K562 (cell line): ENCODE measurements around the gene OR10G7. TPM values are rescaled to one million over a fixed set of nuclear protein-coding genes. Genes with fewer than 3 reads are reported as not detected.

Experiments used
- ARHGAP35 ChIP-seq: fragments of 450-650 bp; IDR thresholded peaks from 2 replicates; pipeline ENCODE4 v1.6.1; 2018; ENCODE audit not compliant: partially characterized antibody
- BRCA1 ChIP-seq, 2 experiments: fragments of 450-650 bp in 1 of 2; sonication (generic) in 1 of 2; formaldehyde crosslinking in 1 of 2; IDR thresholded peaks; 2 replicates each; pipeline versions ENCODE4 v1.5.0 to v1.6.1; 2017 to 2020; ENCODE audit warnings: mild to moderate bottlenecking in 1 of 2, missing genetic modification reagents in 1 of 2
- CBX1 ChIP-seq: sonication (generic); IDR thresholded peaks from 2 replicates; pipeline ENCODE4 v1.6.1; 2016; ENCODE audit warnings: antibody characterized with exemption, low read depth, mild to moderate bottlenecking
- CEBPB ChIP-seq: fragments of 450-650 bp; IDR thresholded peaks from 2 replicates; pipeline ENCODE4 v1.6.1; 2016; ENCODE audit warnings: missing genetic modification characterization, missing compliant biosample characterization
- CSDE1 ChIP-seq, 2 experiments: fragments of 450-650 bp; IDR thresholded peaks; 2 replicates each; pipeline ENCODE4 v1.6.1; 2016; ENCODE audit warnings: mild to moderate bottlenecking in 1 of 2
- CXXC5 ChIP-seq: fragments of 250-450 bp; sonication (Bioruptor Pico); IDR thresholded peaks from 2 replicates; pipeline ENCODE4 v1.8.0; 2022; ENCODE audit warnings: inconsistent platforms, mild to moderate bottlenecking, moderate library complexity
- ETS2 ChIP-seq: IDR thresholded peaks from 2 replicates; pipeline ENCODE4 v1.6.1; 2016; ENCODE audit warnings: borderline replicate concordance, missing genetic modification characterization, mild to moderate bottlenecking, moderate library complexity, missing compliant biosample characterization; ENCODE audit not compliant: poor library complexity, severe bottlenecking
- JUND ChIP-seq, 2 experiments: IDR thresholded peaks; 2 replicates in 1 of 2; 3 replicates in 1 of 2; pipeline ENCODE4 v1.6.1; 2011; ENCODE audit warnings: borderline replicate concordance in 2 of 2, low read depth in 2 of 2, low read length in 2 of 2, improper control_type of control experiment in 1 of 2, missing biosample characterization in 1 of 2, missing genetic modification characterization in 1 of 2, missing genetic modification reagents in 1 of 2
- MYC ChIP-seq, 2 experiments: fragments of 250-450 bp in 1 of 2; sonication (Bioruptor Pico) in 1 of 2; IDR thresholded peaks; 2 replicates each; pipeline versions ENCODE4 v1.5.1 to v1.6.1; 2012 to 2021; ENCODE audit warnings: low read depth in 2 of 2, borderline replicate concordance in 1 of 2, improper control_type of control experiment in 1 of 2, low read length in 1 of 2, mild to moderate bottlenecking in 1 of 2, moderate library complexity in 1 of 2
- NEUROD1 ChIP-seq: fragments of 150-350 bp; IDR thresholded peaks from 2 replicates; pipeline ENCODE4 v1.6.1; 2014; ENCODE audit warnings: borderline replicate concordance, low read length, low read depth; ENCODE audit not compliant: partially characterized antibody
- PHF21A ChIP-seq: fragments of 450-650 bp; IDR thresholded peaks from 2 replicates; pipeline ENCODE4 v1.6.1; 2017; ENCODE audit warnings: low read depth, borderline replicate concordance
- PRDM10 ChIP-seq: fragments of 450-650 bp; IDR thresholded peaks from 2 replicates; pipeline ENCODE4 v1.6.1; 2018; ENCODE audit not compliant: partially characterized antibody
- WHSC1 ChIP-seq: IDR thresholded peaks from one replicate; pipeline ENCODE4 v1.6.1; 2012; ENCODE audit warnings: low read length, control low read depth, inconsistent platforms
- ZNF12 ChIP-seq: sonication (generic); formaldehyde crosslinking; IDR thresholded peaks from 2 replicates; pipeline ENCODE4 v1.4.0; 2020; ENCODE audit warnings: mild to moderate bottlenecking, missing genetic modification reagents
- ZNF23 ChIP-seq: fragments of 250-450 bp; sonication (Bioruptor Pico); IDR thresholded peaks from 2 replicates; pipeline ENCODE4 v1.4.0; 2020; ENCODE audit warnings: mild to moderate bottlenecking
- polyA plus RNA-seq, 8 experiments: library from polyadenylated mRNA; depleted of rRNA in 4 of 8; stranded (reverse) in 5 of 8; unstranded in 3 of 8; fragments of >200 nt; fragmentation: Nextera tagmentation in 2 of 8; fragmentation: Illumina TruSeq in 1 of 8; extraction: Ambion mirVana in 2 of 8; extraction: Trizol in 1 of 8; gene quantifications; 2 replicates each; pipeline versions ENCODE4 v1.2.1 to v1.2.3, GENCODE V29; 2011 to 2014; ENCODE audit warnings: inconsistent platforms in 1 of 8, missing spikeins in 1 of 8
- total RNA-seq, 7 experiments: library from RNA; depleted of rRNA in 6 of 7; stranded (reverse); fragments of >200 nt in 6 of 7; fragmentation: Illumina TruSeq in 2 of 7; extraction: Trizol in 2 of 7; gene quantifications; 2 replicates each; pipeline versions ENCODE4 v1.2.1 to v1.2.3, GENCODE V29; 2011 to 2021; ENCODE audit warnings: low replicate concordance in 1 of 7

Gene OR10G7
- total and polyA plus RNA-seq, 9 of the 15 experiments (the other 6 are each of a cell fraction or from before 2014, with no cell fraction given) = not detected

DNA sequence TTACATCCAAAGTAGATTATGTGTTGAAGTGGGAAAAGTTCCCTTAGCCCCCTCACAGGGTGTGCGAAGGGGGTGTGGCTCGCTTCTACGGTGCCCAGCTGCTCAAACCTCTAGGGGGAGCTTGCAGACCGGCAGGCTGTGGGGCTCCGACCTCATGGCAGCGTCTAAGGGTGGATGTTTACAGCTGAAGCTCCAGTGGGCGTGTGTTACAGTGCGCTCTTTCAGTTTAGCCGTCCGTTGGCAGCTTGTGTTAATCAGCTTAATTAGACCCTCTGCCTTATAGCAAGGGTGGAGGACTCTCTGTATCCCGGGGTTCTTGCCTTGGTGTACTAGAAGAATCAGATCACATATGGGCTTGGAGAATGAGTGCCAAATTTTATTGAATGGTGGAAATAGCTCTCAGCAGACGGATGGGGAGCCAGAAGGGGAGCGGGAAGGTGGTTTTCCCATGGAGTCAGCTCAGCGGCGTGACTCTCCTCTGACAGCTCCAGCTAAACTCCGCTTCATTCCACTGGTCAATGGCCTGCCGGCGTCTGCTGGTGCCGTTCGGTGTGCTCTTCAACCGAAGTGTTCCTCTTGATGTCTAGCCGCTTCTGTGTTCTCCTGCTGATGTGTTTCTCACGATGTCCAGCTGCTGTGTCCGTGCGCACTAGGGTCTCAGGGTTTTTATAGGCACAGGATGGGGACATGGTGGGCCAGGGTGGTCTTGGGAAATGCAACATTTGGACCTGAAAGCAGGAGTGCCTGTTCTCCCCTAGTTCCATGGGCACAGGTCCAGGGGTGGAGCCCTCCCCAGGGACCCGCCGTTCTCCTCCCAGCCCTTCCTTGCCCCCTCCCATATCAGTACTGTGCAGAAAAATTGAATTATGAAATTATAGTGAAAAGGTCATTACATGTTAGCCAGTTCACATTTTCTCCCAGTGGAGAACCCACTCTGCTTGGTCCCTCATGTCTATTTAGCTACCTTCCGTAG, 28.6 kb upstream of the OR10G7 start (continued):
- TF ChIP-seq CXXC5 (peak; percentile 52; the same call in 1 of the 2 replicates), JUND (IDR thresholded peaks at IDR 0.05; ENCODE audit: borderline replicate concordance, low read depth, low read length) (peak; percentile 41; the same call in 1 of the 2 replicates), JUND (tag; IDR thresholded peaks at IDR 0.05; ENCODE audit: borderline replicate concordance, low read depth, low read length) (no peak; the same call in 2 of the 3 replicates), CSDE1 (IDR thresholded peaks at IDR 0.05) (no peak), PHF21A (no peak), ARHGAP35 (no peak), BRCA1 (IDR thresholded peaks at IDR 0.05) (no peak), BRCA1 (CRISPR knock-in tag; IDR thresholded peaks at IDR 0.05) (no peak), CEBPB (tag) (no peak), NEUROD1 (peak; percentile 23), CBX1 (0 out of 2 replicates have a peak, but pooled peaks have one; percentile 33), ZNF12 (CRISPR knock-in tag) (peak; percentile 86), ZNF23 (no peak), MYC (IDR thresholded peaks at IDR 0.05; ENCODE audit: low read depth, low read length) (peak; percentile 97), MYC (CRISPR knock-in tag; IDR thresholded peaks at IDR 0.05; ENCODE audit: borderline replicate concordance, low read depth) (no peak), ETS2 (no peak), WHSC1 (no peak), PRDM10 (no peak)
